ENCODE measurements around the gene ZIC4.

DNA sequence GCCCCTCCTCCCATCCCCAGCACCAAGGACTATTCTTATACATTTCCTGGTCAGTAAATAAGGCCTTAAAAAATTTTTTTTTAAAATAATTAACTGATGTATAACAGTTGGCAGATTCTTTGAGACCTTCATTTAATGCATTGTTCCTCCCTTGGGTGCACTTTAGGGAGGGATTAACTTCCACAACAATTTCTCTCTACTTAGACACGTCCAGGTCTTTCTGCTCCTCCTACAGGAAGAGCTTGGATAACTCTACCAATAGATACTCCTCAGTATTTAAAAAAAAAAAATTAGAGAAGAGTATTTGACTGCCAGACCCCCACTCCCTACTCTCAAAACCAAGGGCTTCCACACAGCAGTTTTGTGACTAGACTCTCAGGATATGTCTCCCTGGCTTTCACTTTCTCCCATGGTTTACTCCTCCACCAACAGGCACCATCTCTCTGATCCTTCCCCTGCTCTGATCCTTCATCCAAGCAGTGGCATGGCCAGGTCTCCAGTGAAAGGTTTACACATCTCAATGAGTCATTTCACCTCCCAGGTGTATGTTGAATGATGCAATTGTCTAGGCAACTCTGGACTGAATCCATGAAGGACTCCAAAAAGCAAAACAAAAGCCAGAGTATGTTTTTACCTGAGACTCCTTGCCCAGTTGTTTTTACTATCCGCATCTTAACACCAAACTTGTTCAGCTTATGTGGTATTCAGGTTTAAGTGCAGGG is 7.4 kb downstream of the ZIC4 start:
- no peak for TF ChIP-seq CTCF (IDR thresholded peaks at IDR 0.05)
- TF ChIP-seq POLR2A (IDR thresholded peaks at IDR 0.05), result no peak
